ACC112 (cell line): ENCODE data around the gene SP6.
A peak's percentile ranks its signal among the peaks of the same experiment; 100 is the strongest.

Experiments used
- H2AFZ ChIP-seq: fragments of 200-600 bp; sonication (generic); one replicate; pipeline ENCODE4 v1.6.0; 2017; ENCODE audit warnings: antibody characterized with exemption, low read length; ENCODE audit not compliant: unreplicated experiment
- H3K27ac ChIP-seq: fragments of 200-600 bp; sonication (generic); 2 replicates; pipeline ENCODE4 v1.5.1; 2014; ENCODE audit warnings: low read depth, mild to moderate bottlenecking, antibody characterized with exemption, low read length, moderate library complexity
- H3K27me3 ChIP-seq: fragments of 200-600 bp; sonication (generic); 2 replicates; pipeline ENCODE4 v1.6.1; 2014; ENCODE audit warnings: mild to moderate bottlenecking, antibody characterized with exemption, low read length, moderate library complexity, mixed read lengths; ENCODE audit not compliant: insufficient read depth
- H3K36me3 ChIP-seq: fragments of 200-600 bp; sonication (generic); 2 replicates; pipeline ENCODE4 v1.6.1; 2016; ENCODE audit warnings: mild to moderate bottlenecking, antibody characterized with exemption, low read length, moderate library complexity, mixed read lengths; ENCODE audit not compliant: insufficient read depth
- H3K4me1 ChIP-seq: fragments of 200-600 bp; sonication (generic); one replicate; pipeline ENCODE4 v1.6.1; 2016; ENCODE audit warnings: low read length, mixed read lengths; ENCODE audit not compliant: insufficient read depth, unreplicated experiment, control insufficient read depth
- H3K4me3 ChIP-seq: fragments of 200-600 bp; sonication (generic); 2 replicates; pipeline ENCODE4 v1.5.1; 2014; ENCODE audit warnings: mild to moderate bottlenecking, low read depth, low read length
- H3K79me2 ChIP-seq: fragments of 200-600 bp; sonication (generic); one replicate; pipeline ENCODE4 v1.6.0; 2016; ENCODE audit warnings: low read length; ENCODE audit not compliant: control insufficient read depth, unreplicated experiment, insufficient read depth

Gene SP6

DNA sequence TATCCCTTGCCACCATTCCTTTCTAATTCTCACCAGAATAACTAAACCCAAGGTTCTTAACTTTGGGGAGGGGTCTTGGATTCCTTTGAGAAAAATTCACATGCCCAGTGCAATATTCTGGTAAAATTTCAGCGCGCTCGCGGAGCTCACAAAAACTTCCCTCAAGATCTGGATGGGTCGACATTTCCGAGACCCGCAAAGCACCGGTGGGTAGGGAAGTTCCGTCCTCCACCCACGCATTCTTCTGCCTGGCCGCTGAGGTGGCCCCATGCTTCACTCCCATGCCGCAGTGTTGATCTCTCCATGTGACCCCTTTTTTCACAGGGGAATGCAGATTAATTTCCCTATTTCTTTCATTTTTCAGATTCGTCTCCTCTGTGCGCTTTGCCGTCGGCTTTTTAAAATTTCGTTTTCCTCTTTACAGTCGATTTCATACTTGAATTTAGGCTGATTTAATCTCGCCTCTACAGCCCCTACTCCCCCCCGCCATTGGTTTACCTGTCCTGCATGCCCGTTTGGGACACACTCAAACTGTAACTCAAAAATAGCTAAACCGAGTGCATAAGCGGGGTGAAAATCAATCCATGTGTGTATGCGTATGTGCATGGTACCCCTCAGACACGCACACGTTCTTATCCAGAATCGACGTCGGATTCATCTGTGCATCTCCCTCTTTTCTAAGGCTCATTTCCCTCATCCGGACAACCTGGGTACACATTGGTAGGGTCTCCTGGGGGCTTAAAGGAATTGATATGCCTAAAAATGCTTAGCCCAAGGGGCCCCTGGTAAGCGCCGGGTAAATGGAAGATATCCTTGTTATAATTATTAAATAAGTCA, 1.4 kb upstream of the SP6 start:
- Histone ChIP-seq H2AFZ (no peak overlapping the region), H3K4me3 (peak overlapping the region; percentile 34; the same call in 1 of the 2 replicates), H3K27me3 (peaks cover 96% of the 10 kb centered on the region), H3K79me2 (no peaks in the 10 kb centered on the region), H3K4me1 (peaks cover 10% of the 10 kb centered on the region), H3K27ac (no peak overlapping the region), H3K36me3 (no peaks in the 10 kb centered on the region)

DNA sequence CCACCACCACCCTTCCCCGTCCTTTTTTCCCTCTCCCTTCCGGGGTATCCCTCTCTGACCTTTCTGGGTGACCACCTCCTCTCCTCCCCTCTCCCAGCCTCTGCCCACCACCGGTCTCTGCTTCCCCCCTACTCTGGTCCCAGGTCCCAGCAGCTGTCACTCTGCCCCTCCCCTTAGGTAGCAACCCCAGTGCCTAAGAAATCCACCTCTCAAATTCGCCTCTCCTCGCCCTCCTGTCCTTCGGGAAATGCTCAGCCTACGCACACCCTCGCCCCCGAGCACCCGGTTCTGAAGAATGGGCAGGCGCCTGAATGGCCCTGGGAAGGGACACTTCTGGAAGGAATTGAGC, 775 bp upstream of the SP6 start:
- H2AFZ ChIP-seq, result no peak overlapping the region
- no peak overlapping the region for H3K27ac ChIP-seq
- peaks cover 99% of the 10 kb centered on the region for H3K27me3 ChIP-seq
- H3K4me1 ChIP-seq, result peaks cover 10% of the 10 kb centered on the region
- peak overlapping the region; percentile 34; the same call in 1 of the 2 replicates for H3K4me3 ChIP-seq
- H3K36me3 ChIP-seq, result no peaks in the 10 kb centered on the region
- H3K79me2 ChIP-seq, result no peaks in the 10 kb centered on the region

DNA sequence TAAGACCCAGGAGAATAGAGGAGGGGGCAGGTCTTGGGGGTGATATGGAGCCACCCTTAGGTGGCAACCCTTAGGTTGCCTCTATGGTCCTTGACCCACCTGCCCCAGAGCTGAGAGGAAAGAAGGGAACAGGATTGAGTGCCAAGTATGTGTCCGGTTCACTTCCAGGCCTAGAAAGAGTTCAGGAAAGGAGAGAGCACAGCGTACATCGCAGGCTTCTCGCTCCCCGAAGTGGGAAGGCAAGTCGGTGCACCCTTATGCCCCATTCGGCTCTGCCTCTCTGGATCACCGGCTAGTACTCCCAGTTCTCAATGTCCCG, 631 bp downstream of the SP6 start:
- Histone ChIP-seq H2AFZ (no peak overlapping the region), H3K79me2 (no peaks in the 10 kb centered on the region), H3K4me3 (no peak overlapping the region)

DNA sequence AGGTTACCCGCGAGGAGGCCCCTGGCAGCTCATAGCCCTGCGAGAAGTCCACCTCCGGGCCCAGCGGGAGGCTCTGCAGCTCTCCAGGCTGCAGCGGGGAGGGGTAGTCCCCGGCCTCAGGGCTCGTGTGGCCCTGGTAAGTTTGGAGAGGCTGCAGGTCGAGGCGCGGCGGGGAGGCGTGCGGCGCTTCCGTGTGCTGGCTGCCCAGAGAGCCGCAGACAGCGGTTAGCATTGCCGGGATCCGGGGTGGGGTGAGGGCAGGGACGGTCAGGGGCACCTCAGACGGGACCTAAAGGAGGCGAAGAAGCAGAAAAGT, 2.8 kb downstream of the SP6 start:
- H3K36me3 ChIP-seq, result no peaks in the 10 kb centered on the region
- H3K4me1 ChIP-seq, result peaks cover 10% of the 10 kb centered on the region
- H2AFZ ChIP-seq, result no peak overlapping the region
- no peak overlapping the region for H3K27ac ChIP-seq
- H3K27me3 ChIP-seq, result peaks cover 82% of the 10 kb centered on the region
- no peaks in the 10 kb centered on the region for H3K79me2 ChIP-seq
- no peak overlapping the region for H3K4me3 ChIP-seq

More for the DNA sequence above, 631 bp downstream of the SP6 start:
- Histone ChIP-seq H3K36me3 (no peaks in the 10 kb centered on the region), H3K4me1 (peaks cover 10% of the 10 kb centered on the region), H3K27ac (no peak overlapping the region), H3K27me3 (peaks cover 99% of the 10 kb centered on the region)

DNA sequence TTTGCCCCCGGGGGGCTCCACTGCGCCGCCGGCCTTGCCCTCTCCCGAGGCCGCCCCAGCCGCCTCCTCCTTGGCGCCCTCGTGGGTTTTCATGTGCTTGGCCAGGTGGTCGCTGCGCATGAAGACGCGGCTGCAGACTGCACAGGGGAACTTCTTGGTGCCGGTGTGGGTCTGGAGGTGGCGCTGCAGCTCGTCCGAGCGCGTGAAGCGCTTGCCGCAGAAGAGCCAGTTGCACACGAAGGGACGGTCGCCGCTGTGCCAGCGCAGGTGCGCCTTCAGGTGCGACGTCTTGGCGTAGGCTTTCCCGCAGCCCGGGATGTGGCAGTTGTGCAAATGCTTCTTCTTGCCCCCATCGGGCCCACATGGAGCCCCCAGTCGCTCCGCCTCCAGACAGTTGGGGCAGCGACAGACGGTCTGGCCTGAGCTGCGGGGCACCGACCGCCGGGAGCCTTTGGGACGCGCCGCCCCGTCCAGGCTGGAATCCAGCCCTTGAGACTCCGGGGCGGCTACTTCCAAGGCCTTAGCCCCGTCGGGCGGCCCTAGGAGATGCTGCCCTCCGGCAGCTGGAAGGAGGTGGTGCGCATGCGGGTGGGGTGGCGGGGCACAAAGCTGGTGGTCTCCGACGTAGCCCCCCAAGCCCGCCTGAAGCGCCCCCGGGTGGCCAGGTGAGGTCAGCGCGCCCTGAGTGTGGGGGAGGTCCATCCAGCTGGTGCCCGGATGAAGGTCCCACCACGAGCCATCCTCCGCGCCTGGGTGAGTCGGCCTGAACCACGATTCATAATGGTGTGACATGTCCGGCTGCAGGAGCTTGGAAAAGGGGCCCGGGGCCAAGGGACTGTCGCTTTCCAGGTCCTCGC, 3.4 kb downstream of the SP6 start:
- H3K4me3 ChIP-seq, result no peak overlapping the region; the same call in 1 of the 2 replicates
- H3K4me1 ChIP-seq, result peaks cover 9% of the 10 kb centered on the region
- H2AFZ ChIP-seq, result no peak overlapping the region
- H3K27me3 ChIP-seq, result peaks cover 76% of the 10 kb centered on the region
- H3K79me2 ChIP-seq, result no peaks in the 10 kb centered on the region
- H3K36me3 ChIP-seq, result no peaks in the 10 kb centered on the region
- no peak overlapping the region for H3K27ac ChIP-seq

GRCh38 chr17:47846716-47847340, 4.1 kb downstream of the SP6 start:
- no peak overlapping the region for H2AFZ ChIP-seq
- peaks cover 68% of the 10 kb centered on the region for H3K27me3 ChIP-seq
- no peaks in the 10 kb centered on the region for H3K79me2 ChIP-seq
- no peak overlapping the region for H3K27ac ChIP-seq
- H3K36me3 ChIP-seq, result no peaks in the 10 kb centered on the region
- no peak overlapping the region; the same call in 1 of the 2 replicates for H3K4me3 ChIP-seq
- H3K4me1 ChIP-seq, result peaks cover 2% of the 10 kb centered on the region

DNA sequence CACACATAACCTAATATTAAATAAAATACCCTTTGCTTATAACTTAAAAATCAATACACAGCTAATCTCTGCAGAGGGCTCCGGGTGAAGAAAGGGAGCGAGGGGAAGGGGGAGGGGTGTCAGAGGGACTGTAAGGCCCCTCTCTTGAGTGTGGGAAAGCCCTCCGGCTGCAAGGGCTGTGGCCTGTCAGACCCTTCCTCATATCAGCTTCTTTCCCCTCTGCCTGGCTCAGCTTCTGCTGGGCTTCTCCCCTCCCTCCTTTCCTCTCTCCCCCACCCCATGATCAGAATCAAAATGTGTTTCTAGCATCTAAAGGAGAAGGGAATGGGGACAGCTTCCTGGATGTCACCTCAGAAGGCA, 5.3 kb downstream of the SP6 start:
- no peaks in the 10 kb centered on the region for H3K36me3 ChIP-seq
- peaks cover 58% of the 10 kb centered on the region for H3K27me3 ChIP-seq
- H2AFZ ChIP-seq, result no peak overlapping the region
- no peaks in the 10 kb centered on the region for H3K79me2 ChIP-seq
- no peak overlapping the region for H3K4me3 ChIP-seq
- no peak overlapping the region for H3K27ac ChIP-seq
- H3K4me1 ChIP-seq, result peaks cover 5% of the 10 kb centered on the region

DNA sequence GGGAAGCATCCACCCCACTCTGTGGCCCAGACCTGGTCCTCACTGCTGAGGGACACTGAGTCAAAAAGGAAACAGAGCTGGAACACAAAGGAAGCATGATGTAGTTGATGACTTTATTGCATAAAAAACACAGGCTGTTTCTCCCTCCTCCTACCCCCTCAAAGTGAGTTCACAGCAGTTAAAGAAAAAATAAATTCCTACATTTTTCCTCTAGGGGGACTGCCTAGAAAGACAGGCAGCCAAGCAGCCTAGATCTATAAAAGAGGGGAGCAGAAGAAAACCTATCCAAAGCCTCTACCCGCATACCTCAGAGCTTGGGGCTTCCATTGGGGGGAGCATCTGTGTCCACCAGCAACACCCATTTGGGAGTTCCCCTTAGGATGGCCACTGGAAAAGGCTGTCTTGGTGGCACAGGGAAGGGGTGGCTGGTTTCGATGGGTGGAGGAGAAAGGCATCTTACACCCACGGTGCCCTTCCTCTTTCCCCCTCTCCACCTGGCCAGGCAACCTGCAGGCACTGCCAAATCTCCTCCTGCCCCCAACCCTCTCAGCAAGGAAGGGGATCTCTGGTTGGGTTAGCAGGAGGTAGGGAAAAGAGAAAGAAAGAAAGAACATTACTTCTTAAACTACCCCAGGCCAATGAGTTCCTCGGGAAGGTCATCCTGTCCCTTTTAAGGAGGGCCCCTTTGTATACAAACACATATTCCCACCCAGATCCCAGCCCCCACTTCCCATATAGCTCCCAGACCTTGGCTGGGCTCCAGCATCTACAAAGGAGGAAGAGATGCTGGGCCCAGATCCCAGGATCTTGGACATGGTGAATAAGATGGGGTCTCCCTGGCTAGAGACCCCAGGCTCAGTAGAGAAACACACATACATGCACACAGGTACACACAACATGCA, 5.9 kb downstream of the SP6 start:
- peaks cover 5% of the 10 kb centered on the region for H3K4me1 ChIP-seq
- no peak overlapping the region for H3K4me3 ChIP-seq
- H3K27ac ChIP-seq, result no peak overlapping the region
- peaks cover 52% of the 10 kb centered on the region for H3K27me3 ChIP-seq
- no peaks in the 10 kb centered on the region for H3K36me3 ChIP-seq
- H2AFZ ChIP-seq, result no peak overlapping the region
- no peaks in the 10 kb centered on the region for H3K79me2 ChIP-seq

DNA sequence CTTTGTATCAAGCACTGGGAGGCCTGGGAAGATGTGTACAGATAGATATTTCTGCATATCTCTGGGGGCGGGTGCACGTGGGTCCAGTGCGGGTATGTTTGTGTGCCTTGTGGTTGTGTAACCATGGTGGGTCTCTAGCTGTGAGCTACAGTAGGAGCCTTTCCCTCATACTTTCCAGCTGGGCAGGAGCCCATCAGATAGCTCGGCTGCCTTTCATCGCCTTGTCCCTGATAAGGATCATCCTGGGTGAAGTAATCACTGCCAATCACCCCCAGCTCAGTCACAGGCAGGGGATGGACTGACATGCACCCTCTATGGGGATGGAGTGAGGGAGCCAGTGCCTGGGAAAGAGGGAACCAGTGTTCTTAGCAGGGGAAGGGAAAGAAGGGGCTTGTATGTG, 6.7 kb downstream of the SP6 start:
- Histone ChIP-seq H3K27me3 (peaks cover 44% of the 10 kb centered on the region), H3K27ac (no peak overlapping the region), H3K36me3 (no peaks in the 10 kb centered on the region), H3K79me2 (no peaks in the 10 kb centered on the region), H2AFZ (no peak overlapping the region), H3K4me1 (peaks cover 5% of the 10 kb centered on the region), H3K4me3 (no peak overlapping the region)

GRCh38 chr17:47843391-47843730, 7.6 kb downstream of the SP6 start:
- Histone ChIP-seq H3K27ac (no peak overlapping the region), H3K27me3 (peaks cover 35% of the 10 kb centered on the region), H3K36me3 (no peaks in the 10 kb centered on the region), H3K4me1 (peaks cover 5% of the 10 kb centered on the region), H2AFZ (no peak overlapping the region), H3K4me3 (no peak overlapping the region), H3K79me2 (no peaks in the 10 kb centered on the region)
